SJCRH30 (cell line): Measurements from ENCODE around the gene EXPH5. TPM values are rescaled to one million over a fixed set of nuclear protein-coding genes. Genes with fewer than 3 reads are reported as not detected.

Experiments
- DNase-seq, 2 experiments: peaks; one replicate each; pipeline ENCODE4 v3.0.0-alpha.2; 2015 to 2020
- H3K27ac ChIP-seq: fragments of 250-450 bp; sonication (Bioruptor Pico); 2 replicates; pipeline ENCODE4 v1.5.1; 2020; ENCODE audit warnings: mild to moderate bottlenecking, moderate library complexity
- H3K27me3 ChIP-seq: fragments of 250-450 bp; sonication (Bioruptor Pico); 2 replicates; pipeline ENCODE4 v1.5.1; 2020; ENCODE audit warnings: mild to moderate bottlenecking, moderate library complexity
- H3K36me3 ChIP-seq: fragments of 250-450 bp; sonication (Bioruptor Pico); 2 replicates; pipeline ENCODE4 v1.5.1; 2020; ENCODE audit warnings: mild to moderate bottlenecking, moderate library complexity
- H3K4me1 ChIP-seq: fragments of 250-450 bp; sonication (Bioruptor Pico); 2 replicates; pipeline ENCODE4 v1.5.1; 2020; ENCODE audit warnings: mild to moderate bottlenecking, moderate library complexity
- H3K4me3 ChIP-seq: fragments of 250-450 bp; sonication (Bioruptor Pico); 2 replicates; pipeline ENCODE4 v1.5.1; 2020; ENCODE audit warnings: mild to moderate bottlenecking, moderate library complexity
- H3K9me3 ChIP-seq: fragments of 250-450 bp; sonication (Bioruptor Pico); replicated peaks from 2 replicates; pipeline ENCODE4 v1.5.1; 2020; ENCODE audit warnings: mild to moderate bottlenecking, moderate library complexity
- total RNA-seq: library from RNA; depleted of rRNA; stranded (reverse); fragments of >200 nt; shearing (Covaris generic); gene quantifications from 2 replicates; pipeline ENCODE4 v1.2.3, GENCODE V29; 2014

Gene EXPH5
- total RNA-seq, 1 experiment from 2014 or later, result 0.14 TPM

DNA sequence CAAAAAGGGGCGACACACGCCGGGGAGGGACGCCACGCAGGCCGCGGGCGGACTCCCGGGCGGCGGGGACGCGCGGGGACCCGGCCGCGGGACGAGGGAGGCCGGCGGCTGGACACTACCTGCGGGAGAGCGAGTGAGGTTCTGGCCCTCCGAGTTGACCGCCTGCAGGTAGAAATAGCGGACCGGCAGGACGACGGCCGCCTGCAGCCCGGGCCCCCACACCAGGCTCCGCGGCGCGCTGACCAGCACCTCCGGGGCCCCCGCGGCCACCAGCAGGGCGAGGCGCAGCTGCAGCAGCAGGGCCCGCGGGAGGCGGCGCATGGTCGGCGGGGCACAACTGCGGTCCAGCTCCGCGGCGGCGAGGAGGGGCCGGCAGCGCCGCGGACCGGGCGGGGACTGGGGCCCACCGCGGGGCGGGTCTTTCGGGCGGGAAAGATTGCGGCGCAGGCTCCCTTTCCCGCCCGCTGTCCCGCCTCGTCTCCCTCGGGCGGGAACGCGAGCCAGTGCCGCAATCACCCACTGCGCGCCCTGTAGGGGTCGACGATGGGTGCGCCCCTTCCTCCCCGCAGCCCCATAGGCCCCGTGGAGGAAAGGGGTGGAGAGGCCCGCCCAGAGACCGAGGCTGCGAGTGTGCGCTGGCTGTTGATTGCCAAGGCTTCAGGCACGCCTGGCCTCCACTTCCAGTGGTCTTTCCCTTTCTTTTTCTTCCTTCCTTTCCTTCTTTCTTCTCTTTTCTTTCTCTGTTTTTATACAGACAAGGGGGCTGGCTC lies 95.3 kb downstream of the EXPH5 start, which contains the start of gene POGLUT3:
Gene POGLUT3 (minus strand): TSS at position 339 of the 770 bp plus-strand sequence. CDS start 18 bp downstream, at position 321.
- DNase-seq, result peak; percentile 68 to 74
- H3K9me3 ChIP-seq, result no peaks in the 10 kb centered on the region

DNA sequence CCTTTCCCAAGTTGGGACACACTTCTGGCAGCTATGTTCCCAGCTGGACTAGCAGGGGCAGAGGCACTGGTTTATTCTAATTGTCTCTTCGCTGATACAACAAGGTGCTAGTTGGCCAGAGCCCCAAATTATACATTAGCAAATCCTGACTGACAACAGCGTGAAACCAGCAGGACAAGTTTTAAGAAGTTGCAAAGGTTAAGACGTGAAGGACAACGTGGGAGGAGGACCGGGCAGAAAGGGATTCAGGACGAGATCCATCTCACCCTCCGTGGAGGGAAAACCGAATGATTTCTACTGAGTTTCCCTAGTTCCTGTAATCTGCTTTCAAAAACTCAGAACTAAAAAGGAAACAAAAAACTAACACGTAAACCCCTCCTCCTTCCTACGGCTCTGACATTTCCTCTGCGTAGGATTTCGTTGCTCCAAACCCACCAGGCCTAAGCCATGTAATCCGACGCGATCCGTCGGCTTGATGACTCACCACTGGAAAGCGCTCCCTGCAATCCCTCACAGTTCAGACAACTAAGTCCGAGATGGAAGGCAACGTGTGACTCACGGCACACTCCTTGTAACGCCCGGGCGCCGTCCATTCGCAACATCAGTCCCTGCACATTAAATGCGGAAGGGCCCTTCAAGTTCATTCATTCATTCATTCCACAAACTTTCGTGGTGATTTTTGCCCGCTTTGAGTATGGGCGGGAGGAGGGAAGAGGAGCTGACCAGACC lies 96.1 kb downstream of the EXPH5 start:
- peak overlapping the region; percentile 74 for H3K4me3 ChIP-seq
- no peaks in the 10 kb centered on the region for H3K36me3 ChIP-seq
- no peaks in the 10 kb centered on the region for H3K27me3 ChIP-seq
- DNase-seq, result peak; percentile 87 to 92
- H3K27ac ChIP-seq, result peak overlapping the region; percentile 95
- H3K4me1 ChIP-seq, result no peaks in the 10 kb centered on the region
- H3K9me3 ChIP-seq, result no peaks in the 10 kb centered on the region

More for the DNA sequence above, 95.3 kb downstream of the EXPH5 start, which contains the start of gene POGLUT3:
- no peaks in the 10 kb centered on the region for H3K27me3 ChIP-seq
- no peaks in the 10 kb centered on the region for H3K36me3 ChIP-seq
- H3K27ac ChIP-seq, result peak within 1 kb of the TSS; percentile 95
- peak within 1 kb of the TSS; percentile 74 for H3K4me3 ChIP-seq
- no peaks in the 10 kb centered on the region for H3K4me1 ChIP-seq

GRCh38 chr11:108496643-108497256 lies 96.8 kb downstream of the EXPH5 start:
- H3K36me3 ChIP-seq, result no peaks in the 10 kb centered on the region
- peak overlapping the region; percentile 74 for H3K4me3 ChIP-seq
- no peaks in the 10 kb centered on the region for H3K4me1 ChIP-seq
- DNase-seq, result no peak
- H3K27ac ChIP-seq, result peak overlapping the region; percentile 95
- H3K27me3 ChIP-seq, result no peaks in the 10 kb centered on the region
- H3K9me3 ChIP-seq, result no peaks in the 10 kb centered on the region

DNA sequence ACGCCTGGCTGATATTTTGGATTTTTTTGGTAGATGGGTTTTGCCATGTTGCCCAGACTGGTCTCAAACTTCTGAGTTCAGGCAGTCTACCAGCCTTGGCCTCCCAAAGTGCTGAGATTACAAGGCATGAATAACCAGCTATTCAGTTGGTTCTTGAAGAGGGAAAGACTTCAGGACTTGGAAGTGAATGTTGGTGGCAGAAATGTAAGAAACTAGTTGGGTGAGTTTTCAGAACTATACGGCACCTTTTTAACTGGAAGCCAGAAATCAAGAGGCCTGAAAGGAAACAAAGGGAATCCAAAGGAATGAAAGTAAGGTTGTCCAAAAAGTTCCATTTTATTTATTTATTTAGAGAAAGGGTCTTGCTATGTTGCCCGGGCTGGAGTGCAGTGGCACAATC lies 98.2 kb downstream of the EXPH5 start:
- Histone ChIP-seq H3K4me3 (no peak overlapping the region), H3K27ac (no peak overlapping the region), H3K36me3 (no peaks in the 10 kb centered on the region), H3K27me3 (no peaks in the 10 kb centered on the region), H3K4me1 (no peaks in the 10 kb centered on the region), H3K9me3 (no peaks in the 10 kb centered on the region)
- no peak for DNase-seq

- H3K27ac ChIP-seq, result no peak overlapping the region
- DNase-seq, result no peak
- H3K4me1 ChIP-seq, result no peaks in the 10 kb centered on the region
- no peaks in the 10 kb centered on the region for H3K27me3 ChIP-seq
- H3K36me3 ChIP-seq, result no peaks in the 10 kb centered on the region
- no peaks in the 10 kb centered on the region for H3K9me3 ChIP-seq
- no peak overlapping the region for H3K4me3 ChIP-seq
Measured at GRCh38 chr11:108494182-108494581, 99.4 kb downstream of the EXPH5 start.

DNA sequence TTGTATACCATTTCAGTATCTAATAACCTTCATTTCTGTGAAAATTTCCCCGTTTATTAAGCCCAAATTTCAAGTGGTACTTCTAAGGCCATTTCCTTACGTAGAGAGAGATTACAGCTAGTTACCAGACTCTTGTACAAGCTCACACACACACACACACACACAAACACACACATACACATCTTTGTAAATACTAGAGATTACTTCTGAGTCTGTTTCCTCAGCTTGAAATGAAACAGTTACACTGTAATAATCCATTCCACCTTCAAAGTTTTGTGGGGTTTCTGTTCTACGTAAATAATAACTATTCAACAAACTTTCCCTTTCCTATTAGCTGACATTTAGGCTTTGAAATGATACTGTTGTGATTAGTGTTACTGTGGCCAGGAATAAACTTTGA lies 101.6 kb downstream of the EXPH5 start:
- DNase-seq, result no peak
- Histone ChIP-seq H3K4me3 (no peak overlapping the region), H3K9me3 (no peaks in the 10 kb centered on the region), H3K27me3 (no peaks in the 10 kb centered on the region), H3K27ac (no peak overlapping the region), H3K4me1 (no peaks in the 10 kb centered on the region), H3K36me3 (no peaks in the 10 kb centered on the region)

GRCh38 chr11:108486828-108487227 lies 106.7 kb downstream of the EXPH5 start:
- no peak for DNase-seq
- Histone ChIP-seq H3K36me3 (0 out of 2 replicates have a peak, but pooled peaks cover 2% of the 10 kb centered on the region), H3K4me3 (no peak overlapping the region), H3K27me3 (no peaks in the 10 kb centered on the region), H3K9me3 (no peaks in the 10 kb centered on the region), H3K27ac (no peak overlapping the region), H3K4me1 (no peaks in the 10 kb centered on the region)

DNA sequence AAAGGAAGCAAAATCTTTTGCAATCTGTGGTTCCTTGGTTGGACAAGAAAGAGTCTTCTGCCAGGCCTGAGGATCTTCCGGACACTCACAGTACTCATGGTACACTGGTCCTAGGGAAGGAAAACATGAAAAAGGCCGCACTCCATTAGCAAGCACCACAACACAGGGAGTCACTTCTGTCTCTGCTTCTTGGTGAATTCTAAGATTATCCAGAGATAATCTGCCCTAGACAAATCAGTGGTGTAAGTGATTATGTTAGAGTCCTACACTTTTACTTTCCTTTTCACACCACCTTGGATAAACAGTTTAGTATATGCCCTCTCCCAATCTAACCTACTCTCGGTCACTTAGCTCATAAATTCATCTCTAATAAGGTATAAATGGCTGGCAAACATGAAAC lies 107.2 kb downstream of the EXPH5 start:
- H3K4me1 ChIP-seq, result no peaks in the 10 kb centered on the region
- H3K9me3 ChIP-seq, result no peaks in the 10 kb centered on the region
- DNase-seq, result no peak
- no peak overlapping the region for H3K4me3 ChIP-seq
- H3K27ac ChIP-seq, result no peak overlapping the region
- H3K27me3 ChIP-seq, result no peaks in the 10 kb centered on the region
- 0 out of 2 replicates have a peak, but pooled peaks cover 2% of the 10 kb centered on the region for H3K36me3 ChIP-seq

DNA sequence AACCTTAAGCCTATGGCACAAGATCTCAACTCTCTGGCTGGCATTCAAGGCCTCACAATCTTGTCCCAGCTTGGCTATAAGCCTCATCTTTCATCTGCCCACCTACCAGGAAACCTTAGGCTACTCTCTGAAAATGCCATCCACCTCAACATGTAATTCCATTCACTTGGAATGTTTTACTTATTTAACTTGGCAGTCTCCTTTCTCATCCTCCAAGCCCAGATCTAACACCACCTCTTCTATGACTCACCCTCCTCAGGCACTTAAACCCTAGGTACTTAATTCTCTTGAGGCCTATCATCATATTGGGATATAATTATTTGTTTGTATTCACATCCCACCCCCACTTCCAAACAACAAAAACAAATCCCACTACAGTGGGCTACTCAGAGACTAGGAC lies 110.4 kb downstream of the EXPH5 start:
- H3K27ac ChIP-seq, result no peak overlapping the region
- no peak overlapping the region for H3K4me3 ChIP-seq
- H3K36me3 ChIP-seq, result 0 out of 2 replicates have a peak, but pooled peaks cover 2% of the 10 kb centered on the region
- no peaks in the 10 kb centered on the region for H3K4me1 ChIP-seq
- no peaks in the 10 kb centered on the region for H3K9me3 ChIP-seq
- no peaks in the 10 kb centered on the region for H3K27me3 ChIP-seq
- DNase-seq, result no peak

DNA sequence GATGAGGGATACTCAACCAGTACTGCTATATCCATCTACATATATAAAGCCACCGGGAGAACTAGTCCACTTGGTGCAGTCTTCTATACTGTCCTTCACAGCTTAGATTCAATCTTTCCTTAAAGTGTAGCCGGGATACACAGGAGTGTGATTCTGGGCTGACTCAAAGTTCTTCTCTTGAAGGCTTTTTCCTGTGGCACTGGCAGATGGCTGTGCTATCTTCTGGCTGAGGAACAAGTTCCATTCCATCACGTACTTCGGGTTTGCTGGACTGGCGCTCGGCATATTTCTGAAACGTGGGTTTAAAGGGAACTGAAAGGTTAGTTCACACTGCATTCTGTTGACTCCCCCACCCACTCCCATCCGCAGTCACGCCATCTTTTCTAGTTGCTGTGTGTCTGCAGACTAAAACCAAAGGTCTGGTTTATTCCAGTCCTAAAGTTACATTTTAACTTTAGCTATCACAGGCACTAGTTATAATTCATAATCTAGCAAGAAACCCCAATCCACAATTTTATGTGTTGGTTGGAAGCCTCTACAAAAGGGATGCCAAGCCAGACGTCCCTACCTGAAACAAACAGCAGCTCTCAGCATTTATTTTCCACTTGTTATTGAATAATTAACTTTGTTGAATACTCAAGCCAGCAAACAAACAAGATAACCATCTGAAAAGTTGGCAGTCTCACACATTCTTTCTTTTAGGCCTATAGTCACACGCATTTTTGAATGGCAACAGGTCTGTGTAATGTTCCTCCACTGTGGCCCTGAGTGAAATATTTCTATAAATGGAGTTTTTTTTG lies 118.7 kb downstream of the EXPH5 start:
- no peak overlapping the region for H3K4me3 ChIP-seq
- no peak overlapping the region for H3K27ac ChIP-seq
- DNase-seq, result no peak
- no peaks in the 10 kb centered on the region for H3K27me3 ChIP-seq
- H3K4me1 ChIP-seq, result no peaks in the 10 kb centered on the region
- H3K36me3 ChIP-seq, result peaks cover 3% of the 10 kb centered on the region; the same call in 1 of the 2 replicates
- H3K9me3 ChIP-seq, result no peaks in the 10 kb centered on the region

- H3K9me3 ChIP-seq, result no peaks in the 10 kb centered on the region
- peaks cover 3% of the 10 kb centered on the region; the same call in 1 of the 2 replicates for H3K36me3 ChIP-seq
- H3K4me1 ChIP-seq, result no peaks in the 10 kb centered on the region
- no peak overlapping the region for H3K4me3 ChIP-seq
- H3K27ac ChIP-seq, result no peak overlapping the region
- no peak for DNase-seq
- no peaks in the 10 kb centered on the region for H3K27me3 ChIP-seq
Measured at GRCh38 chr11:108472681-108473080, 120.9 kb downstream of the EXPH5 start.

- Histone ChIP-seq H3K4me1 (no peaks in the 10 kb centered on the region), H3K4me3 (no peak overlapping the region), H3K36me3 (no peaks in the 10 kb centered on the region), H3K9me3 (no peaks in the 10 kb centered on the region), H3K27ac (no peak overlapping the region), H3K27me3 (no peaks in the 10 kb centered on the region)
- DNase-seq, result no peak
Measured at GRCh38 chr11:108468478-108468864, 125.1 kb downstream of the EXPH5 start.

GRCh38 chr11:108467091-108467823 lies 126.3 kb downstream of the EXPH5 start, which contains the start of gene C11orf65:
TSS of gene C11orf65 (minus strand) at chr11:108467529. CDS start at chr11:108461559, 5,970 bp downstream.
- no peaks in the 10 kb centered on the region for H3K27me3 ChIP-seq
- H3K27ac ChIP-seq, result peak within 1 kb of the TSS; percentile 73
- peak; percentile 92 to 96 for DNase-seq
- peak within 1 kb of the TSS; percentile 65 for H3K4me3 ChIP-seq
- H3K4me1 ChIP-seq, result no peaks in the 10 kb centered on the region
- H3K9me3 ChIP-seq, result no peaks in the 10 kb centered on the region
- no peaks in the 10 kb centered on the region for H3K36me3 ChIP-seq

- H3K36me3 ChIP-seq, result no peaks in the 10 kb centered on the region
- no peaks in the 10 kb centered on the region for H3K27me3 ChIP-seq
- peak overlapping the region; percentile 73 for H3K27ac ChIP-seq
- peak overlapping the region; percentile 65 for H3K4me3 ChIP-seq
- no peaks in the 10 kb centered on the region for H3K4me1 ChIP-seq
- no peak for DNase-seq
- H3K9me3 ChIP-seq, result no peaks in the 10 kb centered on the region
Measured at GRCh38 chr11:108466405-108466804, 127.2 kb downstream of the EXPH5 start.
